Body of pancreas (tissue), 4 donors: Measurements from ENCODE around the gene ETHE1.

ENCODE experiments used
- CTCF ChIP-seq, 7 experiments: fragments of 450-650 bp in 4 of 7; fragments of 200-600 bp in 3 of 7; sonication (generic) in 3 of 7; IDR thresholded peaks; one replicate each; pipeline ENCODE4 v1.5.1; 2016 to 2019; ENCODE audit warnings: antibody characterized with exemption in 7 of 7
- POLR2A ChIP-seq, 3 donors: fragments of 450-650 bp; IDR thresholded peaks; one replicate each; pipeline ENCODE4 v1.6.1; 2016; ENCODE audit warnings: antibody characterized with exemption in 3 of 3, mild to moderate bottlenecking in 2 of 3

DNA sequence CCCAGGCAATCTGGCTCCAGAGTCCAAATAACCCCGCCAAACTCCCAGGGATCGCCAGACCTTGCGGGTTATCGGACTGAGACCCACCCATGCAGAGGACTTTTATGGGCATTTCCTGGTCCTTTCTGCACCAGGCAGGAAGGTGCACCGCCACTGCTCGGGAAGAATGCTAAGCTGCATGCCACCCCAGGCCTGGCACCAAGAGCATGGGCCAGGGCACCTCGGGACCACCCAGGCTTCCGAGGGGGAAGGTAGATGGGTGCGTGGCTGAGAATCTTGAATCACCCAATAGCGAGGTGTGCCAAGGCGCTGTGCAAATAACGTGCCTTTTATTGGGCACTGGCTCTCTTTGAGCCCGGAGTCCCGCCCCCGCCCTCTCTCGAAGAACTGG lies 5.6 kb upstream of the ETHE1 start:
- no peak for TF ChIP-seq CTCF (IDR thresholded peaks at IDR 0.05)
- TF ChIP-seq POLR2A (IDR thresholded peaks at IDR 0.05): no peak
